Mesenchymal stem cell (in vitro differentiated cells and primary cell): ENCODE measurements around the gene SPINT2.

Experiments used
- DNase-seq: peaks from one replicate; pipeline ENCODE4 v3.0.0-alpha.2; 2013
- H2AFZ ChIP-seq: one replicate; pipeline ENCODE4 v1.6.1; 2013; ENCODE audit warnings: low read depth, mild to moderate bottlenecking, control low read depth, inconsistent platforms, low read length, moderate library complexity
- H2AK5ac ChIP-seq: 2 replicates; pipeline ENCODE4 v1.6.1; 2013; ENCODE audit warnings: low read length, moderate library complexity, mild to moderate bottlenecking, inconsistent platforms; ENCODE audit not compliant: severe bottlenecking
- H2BK120ac ChIP-seq: one replicate; pipeline ENCODE4 v1.6.1; 2013; ENCODE audit warnings: low read depth, mild to moderate bottlenecking, inconsistent platforms, low read length, moderate library complexity
- H2BK12ac ChIP-seq, 2 experiments: one replicate each; pipeline ENCODE4 v1.6.1; 2013; ENCODE audit warnings: inconsistent platforms in 2 of 2, low read length in 2 of 2, mild to moderate bottlenecking in 2 of 2, moderate library complexity in 2 of 2, control low read depth in 1 of 2
- H2BK15ac ChIP-seq: one replicate; pipeline ENCODE4 v1.6.1; 2013; ENCODE audit warnings: mild to moderate bottlenecking, low read depth, inconsistent platforms; ENCODE audit not compliant: poor library complexity, severe bottlenecking
- H2BK5ac ChIP-seq: 2 replicates; pipeline ENCODE4 v1.6.1; 2013; ENCODE audit warnings: low read depth, mild to moderate bottlenecking, low read length, control low read depth, inconsistent platforms; ENCODE audit not compliant: poor library complexity, severe bottlenecking
- H3K14ac ChIP-seq, 2 experiments: one replicate each; pipeline ENCODE4 v1.6.1; 2013; ENCODE audit warnings: inconsistent platforms in 2 of 2, low read length in 2 of 2, control low read depth in 1 of 2, mild to moderate bottlenecking in 1 of 2, moderate library complexity in 1 of 2
- H3K18ac ChIP-seq, 2 experiments: one replicate each; pipeline ENCODE4 v1.6.1; 2013; ENCODE audit warnings: inconsistent platforms in 2 of 2, low read length in 2 of 2, control low read depth in 1 of 2, low read depth in 1 of 2, mild to moderate bottlenecking in 1 of 2
- H3K23ac ChIP-seq, 2 experiments: one replicate each; pipeline ENCODE4 v1.6.1; 2013; ENCODE audit warnings: inconsistent platforms in 2 of 2, low read length in 2 of 2, mild to moderate bottlenecking in 2 of 2, moderate library complexity in 2 of 2, control low read depth in 1 of 2
- H3K27ac ChIP-seq: 2 replicates; pipeline ENCODE4 v1.5.1; 2013; ENCODE audit warnings: mild to moderate bottlenecking, moderate library complexity, low read length, control low read depth, inconsistent platforms; ENCODE audit not compliant: poor library complexity, severe bottlenecking
- H3K27me3 ChIP-seq, 2 experiments: 2 replicates each; pipeline versions ENCODE4 v1.6.1 to v1.7.0; 2013; ENCODE audit warnings: low read length in 2 of 2, mild to moderate bottlenecking in 2 of 2, moderate library complexity in 2 of 2, control low read depth in 1 of 2, inconsistent platforms in 1 of 2; ENCODE audit not compliant: control insufficient read depth in 1 of 2, insufficient read depth in 1 of 2
- H3K36me3 ChIP-seq, 2 experiments: 2 replicates each; pipeline versions ENCODE4 v1.6.1 to v1.7.0; 2013; ENCODE audit warnings: low read length in 2 of 2, control low read depth in 1 of 2, inconsistent platforms in 1 of 2, low read depth in 1 of 2, mild to moderate bottlenecking in 1 of 2; ENCODE audit not compliant: insufficient read depth in 2 of 2, control insufficient read depth in 1 of 2
- H3K4ac ChIP-seq, 2 experiments: one replicate each; pipeline ENCODE4 v1.6.1; 2013; ENCODE audit warnings: inconsistent platforms in 2 of 2, low read length in 2 of 2, mild to moderate bottlenecking in 2 of 2, moderate library complexity in 2 of 2, control low read depth in 1 of 2, low read depth in 1 of 2
- H3K4me1 ChIP-seq: 2 replicates; pipeline ENCODE4 v1.6.1; 2013; ENCODE audit warnings: low read depth, low read length, control low read depth; ENCODE audit not compliant: control insufficient read depth, insufficient read depth
- H3K4me2 ChIP-seq: 2 replicates; pipeline ENCODE4 v1.6.1; 2013; ENCODE audit warnings: low read length, mild to moderate bottlenecking, inconsistent platforms; ENCODE audit not compliant: poor library complexity, severe bottlenecking
- H3K4me3 ChIP-seq, 2 experiments: 2 replicates each; pipeline versions ENCODE4 v1.5.1 to v1.7.0; 2013; ENCODE audit warnings: low read length in 2 of 2, mild to moderate bottlenecking in 2 of 2, control low read depth in 1 of 2, low read depth in 1 of 2; ENCODE audit not compliant: insufficient read depth in 1 of 2
- H3K79me1 ChIP-seq: replicated peaks from 2 replicates; pipeline ENCODE4 v1.6.1; 2013; ENCODE audit warnings: mild to moderate bottlenecking, control low read depth, low read length, inconsistent platforms; ENCODE audit not compliant: poor library complexity, severe bottlenecking
- H3K9ac ChIP-seq: 2 replicates; pipeline ENCODE4 v1.7.0; 2013; ENCODE audit warnings: mild to moderate bottlenecking, low read length, moderate library complexity
- H3K9me3 ChIP-seq: 2 replicates; pipeline ENCODE4 v1.7.0; 2013; ENCODE audit warnings: mild to moderate bottlenecking, low read length; ENCODE audit not compliant: control insufficient read depth
- H4K8ac ChIP-seq: one replicate; pipeline ENCODE4 v1.6.1; 2013; ENCODE audit warnings: inconsistent platforms, mild to moderate bottlenecking, low read length, moderate library complexity
- H4K91ac ChIP-seq: one replicate; pipeline ENCODE4 v1.6.1; 2013; ENCODE audit warnings: mild to moderate bottlenecking, low read length, inconsistent platforms
- WGBS: methylation state at CpG from one replicate; pipeline ENCODE4 v1.1.7; 2013; ENCODE audit warnings: mixed read lengths; 5-methylcytosine and 5-hydroxymethylcytosine counted together

SPINT2 gene

GRCh38 chr19:38320969-38321339, 56.6 kb downstream of the SPINT2 start:
- peaks cover 19% of the 10 kb centered on the region for H3K4me1 ChIP-seq
- no peak for DNase-seq
- H2BK15ac ChIP-seq = no peak overlapping the region
- no peak overlapping the region for H2BK12ac ChIP-seq
- 98% methylated on average over 3 of the region's 3 CpGs for WGBS
- no peak overlapping the region for H3K4ac ChIP-seq
- no peak overlapping the region for H3K27ac ChIP-seq
- H3K14ac ChIP-seq = no peak overlapping the region
- no peak overlapping the region for H4K8ac ChIP-seq
- H3K9ac ChIP-seq = peak overlapping the region; percentile 78
- H2BK120ac ChIP-seq = no peak overlapping the region
- H2BK5ac ChIP-seq = no peak overlapping the region
- no peak overlapping the region for H3K4me2 ChIP-seq
- peaks cover 0 to 7% of the 10 kb centered on the region in 2 experiments for H3K36me3 ChIP-seq
- no peak overlapping the region for H2AK5ac ChIP-seq
- peaks cover 0 to 15% of the 10 kb centered on the region in 2 experiments for H3K27me3 ChIP-seq
- H3K23ac ChIP-seq = no peak overlapping the region
- no peak overlapping the region for H3K18ac ChIP-seq
- H3K9me3 ChIP-seq = no peaks in the 10 kb centered on the region
- H3K4me3 ChIP-seq = no peak overlapping the region
- H3K79me1 ChIP-seq = peaks cover 5% of the 10 kb centered on the region
- H4K91ac ChIP-seq = no peak overlapping the region
- H2AFZ ChIP-seq = no peak overlapping the region

GRCh38 chr19:38321646-38322196, 57.3 kb downstream of the SPINT2 start:
- no peak overlapping the region for H3K4me2 ChIP-seq

DNA sequence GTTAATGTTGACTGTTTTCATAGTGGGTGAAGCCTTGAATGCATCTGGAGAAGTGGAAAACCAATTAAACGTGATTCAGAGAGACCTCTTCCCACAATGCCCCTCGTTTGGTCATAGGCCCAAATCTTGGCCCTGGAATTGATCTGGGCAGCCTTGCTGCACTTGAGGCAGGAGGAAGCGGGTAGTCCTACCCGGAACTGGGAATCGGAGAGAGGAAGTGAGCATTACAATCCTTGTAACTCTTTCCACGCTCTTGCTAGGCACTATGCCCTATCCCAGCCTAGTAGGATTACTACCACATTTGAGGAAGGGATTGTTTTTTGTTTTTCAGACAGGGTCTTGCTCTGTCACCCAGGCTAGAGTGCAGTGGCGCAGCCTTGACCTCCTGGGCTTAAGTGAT, 58.9 kb downstream of the SPINT2 start:
- Histone ChIP-seq H3K27me3 (peaks cover 0 to 13% of the 10 kb centered on the region in 2 experiments), H2AFZ (no peak overlapping the region), H3K4me3 (no peak overlapping the region), H3K14ac (no peak overlapping the region), H3K18ac (no peak overlapping the region), H4K8ac (no peak overlapping the region), H3K4ac (no peak overlapping the region), H3K36me3 (peaks cover 5 to 30% of the 10 kb centered on the region in 2 experiments), H3K79me1 (peaks cover 5% of the 10 kb centered on the region), H2BK5ac (no peak overlapping the region), H3K9ac (no peak overlapping the region), H3K23ac (no peak overlapping the region), H4K91ac (no peak overlapping the region), H3K4me1 (peaks cover 16% of the 10 kb centered on the region), H3K4me2 (no peak overlapping the region), H3K9me3 (no peaks in the 10 kb centered on the region), H2BK120ac (no peak overlapping the region), H2BK12ac (no peak overlapping the region), H2AK5ac (no peak overlapping the region), H3K27ac (no peak overlapping the region), H2BK15ac (no peak overlapping the region)
- 78% methylated on average over 7 of the region's 7 CpGs for WGBS
- DNase-seq = no peak

More at GRCh38 chr19:38321646-38322196, 57.3 kb downstream of the SPINT2 start:
- Histone ChIP-seq H3K23ac (no peak overlapping the region), H3K4me1 (peaks cover 16% of the 10 kb centered on the region), H3K27me3 (peaks cover 0 to 15% of the 10 kb centered on the region in 2 experiments), H4K8ac (no peak overlapping the region), H3K18ac (no peak overlapping the region), H2BK5ac (no peak overlapping the region), H3K36me3 (peaks cover 0 to 14% of the 10 kb centered on the region in 2 experiments), H3K27ac (no peak overlapping the region), H2BK120ac (no peak overlapping the region), H2BK12ac (no peak overlapping the region), H3K4me3 (no peak overlapping the region), H3K4ac (no peak overlapping the region), H4K91ac (no peak overlapping the region), H2AFZ (no peak overlapping the region), H3K79me1 (peaks cover 5% of the 10 kb centered on the region), H2BK15ac (no peak overlapping the region), H3K9me3 (no peaks in the 10 kb centered on the region), H3K9ac (peak overlapping the region; percentile 51), H2AK5ac (no peak overlapping the region), H3K14ac (no peak overlapping the region)
- DNase-seq = peak; percentile 72
- 73% methylated on average over 11 of the region's 11 CpGs for WGBS

DNA sequence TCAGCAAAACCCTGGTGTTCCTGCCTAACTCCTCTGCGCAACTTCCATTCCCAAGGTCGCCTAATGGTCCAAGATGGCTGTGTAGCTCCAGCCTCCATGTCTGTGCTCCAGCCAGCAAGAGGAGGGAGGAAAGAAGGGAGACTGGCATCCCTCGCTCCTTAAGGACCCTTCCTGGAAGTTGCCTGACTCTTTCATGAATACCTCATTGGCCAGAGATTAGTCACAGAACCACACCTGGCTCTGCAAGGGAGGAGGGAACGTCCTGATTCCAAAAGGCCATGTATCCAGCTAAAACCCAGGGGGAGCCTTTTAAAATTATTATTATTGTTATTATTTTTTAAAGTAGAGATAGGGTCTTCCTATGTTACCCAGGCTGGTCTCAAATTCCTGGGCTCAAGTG, 60.1 kb downstream of the SPINT2 start:
- H3K9ac ChIP-seq = no peak overlapping the region
- H3K4me2 ChIP-seq = no peak overlapping the region
- no peak overlapping the region for H3K4ac ChIP-seq
- WGBS = 96% methylated on average over 2 of the region's 4 CpGs
- peaks cover 5 to 31% of the 10 kb centered on the region in 2 experiments for H3K36me3 ChIP-seq
- H3K79me1 ChIP-seq = peaks cover 5% of the 10 kb centered on the region
- no peak overlapping the region for H2BK15ac ChIP-seq
- H2BK5ac ChIP-seq = no peak overlapping the region
- H3K14ac ChIP-seq = no peak overlapping the region
- H2BK12ac ChIP-seq = no peak overlapping the region
- peaks cover 11% of the 10 kb centered on the region for H3K4me1 ChIP-seq
- no peaks in the 10 kb centered on the region for H3K9me3 ChIP-seq
- H3K27me3 ChIP-seq = peaks cover 0 to 2% of the 10 kb centered on the region in 2 experiments
- no peak overlapping the region for H3K18ac ChIP-seq
- no peak overlapping the region for H2AK5ac ChIP-seq
- H3K4me3 ChIP-seq = no peak overlapping the region
- H3K27ac ChIP-seq = no peak overlapping the region
- H4K8ac ChIP-seq = no peak overlapping the region
- no peak overlapping the region for H2AFZ ChIP-seq
- no peak for DNase-seq
- H3K23ac ChIP-seq = no peak overlapping the region
- no peak overlapping the region for H4K91ac ChIP-seq
- H2BK120ac ChIP-seq = no peak overlapping the region
